GM12865 (cell line): ENCODE results near the gene MKLN1.

Source experiments
- DNase-seq: peaks from one replicate; pipeline ENCODE4 v3.0.0; 2010; ENCODE audit warnings: low read depth
- H3K4me3 ChIP-seq: 2 replicates; pipeline ENCODE4 v1.5.1; 2011; ENCODE audit warnings: mild to moderate bottlenecking, low read depth, low read length, control low read depth
- TF ChIP-seq, protein P1 (sequence below): IDR thresholded peaks from 2 replicates; pipeline ENCODE4 v1.5.1; 2011; ENCODE audit warnings: low read length, control low read depth, low read depth, inconsistent platforms; ENCODE audit not compliant: insufficient read depth; ENCODE audit errors: missing control alignments

The MKLN1 gene

GRCh38 chr7:131327626-131328376, at the start of gene MKLN1:
MKLN1 (plus strand) TSS chr7:131327876; CDS start chr7:131327900, 24 bp downstream.
- peak; percentile 94 for DNase-seq

DNA sequence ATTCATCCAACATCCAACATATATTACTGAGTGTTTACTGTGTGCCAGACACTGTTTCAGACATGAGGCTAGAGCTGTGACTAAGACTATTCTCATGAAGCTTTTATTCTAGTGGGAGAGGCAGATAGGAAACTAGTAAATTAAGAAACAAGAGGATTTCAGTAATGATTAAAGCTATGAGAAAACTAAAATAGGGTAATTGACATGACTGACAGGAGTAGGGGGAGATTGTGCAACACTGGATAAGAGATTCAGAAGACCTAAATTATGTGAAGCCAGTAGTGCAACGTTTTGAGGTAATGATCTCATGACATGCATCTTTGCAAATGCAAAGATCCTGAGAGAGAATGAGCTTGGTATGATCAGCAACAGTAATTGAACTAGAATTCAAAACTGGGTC, 48.6 kb upstream of the MKLN1 start:
- no peak for DNase-seq
- TF ChIP-seq, protein P1, sequence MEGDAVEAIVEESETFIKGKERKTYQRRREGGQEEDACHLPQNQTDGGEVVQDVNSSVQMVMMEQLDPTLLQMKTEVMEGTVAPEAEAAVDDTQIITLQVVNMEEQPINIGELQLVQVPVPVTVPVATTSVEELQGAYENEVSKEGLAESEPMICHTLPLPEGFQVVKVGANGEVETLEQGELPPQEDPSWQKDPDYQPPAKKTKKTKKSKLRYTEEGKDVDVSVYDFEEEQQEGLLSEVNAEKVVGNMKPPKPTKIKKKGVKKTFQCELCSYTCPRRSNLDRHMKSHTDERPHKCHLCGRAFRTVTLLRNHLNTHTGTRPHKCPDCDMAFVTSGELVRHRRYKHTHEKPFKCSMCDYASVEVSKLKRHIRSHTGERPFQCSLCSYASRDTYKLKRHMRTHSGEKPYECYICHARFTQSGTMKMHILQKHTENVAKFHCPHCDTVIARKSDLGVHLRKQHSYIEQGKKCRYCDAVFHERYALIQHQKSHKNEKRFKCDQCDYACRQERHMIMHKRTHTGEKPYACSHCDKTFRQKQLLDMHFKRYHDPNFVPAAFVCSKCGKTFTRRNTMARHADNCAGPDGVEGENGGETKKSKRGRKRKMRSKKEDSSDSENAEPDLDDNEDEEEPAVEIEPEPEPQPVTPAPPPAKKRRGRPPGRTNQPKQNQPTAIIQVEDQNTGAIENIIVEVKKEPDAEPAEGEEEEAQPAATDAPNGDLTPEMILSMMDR, result no peak
- H3K4me3 ChIP-seq, result no peak overlapping the region

More at GRCh38 chr7:131327626-131328376, at the start of gene MKLN1:
- peak within 1 kb of the TSS; percentile 89 for H3K4me3 ChIP-seq
- TF ChIP-seq, protein P1, result no peak

- H3K4me3 ChIP-seq, result no peak overlapping the region
- TF ChIP-seq, protein P1, result no peak
- DNase-seq, result no peak
Observed at GRCh38 chr7:131281266-131282048, 46.2 kb upstream of the MKLN1 start.

- TF ChIP-seq, protein P1, result no peak
- DNase-seq, result no peak
- H3K4me3 ChIP-seq, result no peak overlapping the region
Observed at GRCh38 chr7:131284702-131285419, 42.8 kb upstream of the MKLN1 start.

DNA sequence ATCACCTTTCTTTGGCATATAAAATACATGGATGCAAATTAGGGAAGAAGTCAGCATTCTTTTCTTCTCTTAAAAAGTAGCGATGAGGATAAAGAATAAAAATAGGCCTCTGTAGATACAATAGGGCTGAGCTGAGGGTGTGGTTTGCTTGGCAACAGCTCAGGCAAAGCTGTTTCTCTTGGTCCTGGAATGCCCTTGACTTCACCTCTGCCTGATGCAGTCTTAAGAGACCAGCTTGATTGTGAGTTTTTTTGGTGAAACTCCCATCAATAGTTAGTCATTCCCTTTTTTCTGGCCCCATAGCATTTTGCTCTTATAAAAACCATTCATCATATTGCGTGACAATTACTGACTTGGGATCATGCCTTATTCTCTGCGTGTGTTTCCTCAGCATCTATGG, 42.1 kb upstream of the MKLN1 start:
- H3K4me3 ChIP-seq, result no peak overlapping the region
- TF ChIP-seq, protein P1, result no peak
- no peak for DNase-seq

- H3K4me3 ChIP-seq, result no peak overlapping the region
- TF ChIP-seq, protein P1, result no peak
- DNase-seq, result no peak
Observed at GRCh38 chr7:131288450-131288849, 39.2 kb upstream of the MKLN1 start.
